ENCODE measurements around the gene WASF1. TPM values are rescaled to one million over a fixed set of nuclear protein-coding genes. Genes with fewer than 3 reads are reported as not detected.

WASF1 gene
- polyA plus RNA-seq, 1 experiment = 22.3 TPM

DNA sequence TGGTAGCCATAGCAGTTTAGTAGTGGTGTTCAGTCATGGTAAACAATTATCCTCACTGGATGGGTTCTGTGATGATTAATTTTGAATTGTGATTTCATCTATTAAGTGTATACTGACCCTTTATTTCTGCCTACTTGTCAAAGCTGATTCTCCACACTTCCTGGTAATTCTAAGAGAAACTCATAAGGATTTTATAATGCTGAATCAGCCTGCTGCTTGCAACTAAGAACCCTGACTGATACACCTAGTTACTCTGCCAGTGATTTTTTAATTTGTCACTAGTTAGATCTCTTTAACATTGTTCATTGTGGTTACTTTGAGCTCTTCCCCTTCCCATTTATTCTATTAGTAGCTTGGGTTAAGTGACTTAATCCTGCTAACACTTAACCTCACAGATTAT lies 9.3 kb upstream of the WASF1 start:
- POLR2A ChIA-PET = no interaction called here
- H3K27me3 ChIP-seq (ENCODE audit: control insufficient read depth, insufficient read depth, low read length) = no peaks in the 10 kb centered on the region
- DNase-seq (ENCODE audit: low read depth, low spot score) = no peak
- no peak for TF ChIP-seq CTCF (IDR thresholded peaks at IDR 0.05; ENCODE audit: low read depth, low read length)
- H3K4me3 ChIP-seq (ENCODE audit: low read depth, low read length) = no peak overlapping the region
- no peak overlapping the region for H3K27ac ChIP-seq (ENCODE audit: low read depth, low read length)
- CTCF ChIA-PET = interaction anchor here (0.8 to 1.2 kb wide), 3 partner anchors 9 to 202 kb away, joined by 3 to 4 read pairs (median 3); partner anchors contain the start of gene CDC40
- H3K9me3 ChIP-seq (ENCODE audit: control insufficient read depth, insufficient read depth, low read length) = no peaks in the 10 kb centered on the region

GRCh38 chr6:110185879-110186278 lies 6.4 kb upstream of the WASF1 start:
- CTCF ChIA-PET = interaction anchor here (1.4 kb wide), 1 partner anchor 10 kb away, joined by 4 read pairs; no protein-coding TSS in a partner anchor
- POLR2A ChIA-PET = no interaction called here
- no peak overlapping the region for H3K27ac ChIP-seq (ENCODE audit: low read depth, low read length)

GRCh38 chr6:110183292-110183885 lies 3.9 kb upstream of the WASF1 start:
- Histone ChIP-seq H3K4me3 (ENCODE audit: low read depth, low read length) (no peak overlapping the region), H3K27me3 (ENCODE audit: control insufficient read depth, insufficient read depth, low read length) (no peaks in the 10 kb centered on the region), H3K27ac (ENCODE audit: low read depth, low read length) (no peak overlapping the region), H3K9me3 (ENCODE audit: control insufficient read depth, insufficient read depth, low read length) (no peaks in the 10 kb centered on the region)
- no peak for TF ChIP-seq CTCF (IDR thresholded peaks at IDR 0.05; ENCODE audit: low read depth, low read length)
- DNase-seq (ENCODE audit: low read depth, low spot score) = no peak
- POLR2A ChIA-PET = no interaction called here
- CTCF ChIA-PET = interaction anchor here (0.7 kb wide), 1 partner anchor 144 kb away, joined by 3 read pairs; no protein-coding TSS in a partner anchor

More at GRCh38 chr6:110185879-110186278, 6.4 kb upstream of the WASF1 start:
- no peaks in the 10 kb centered on the region for H3K27me3 ChIP-seq (ENCODE audit: control insufficient read depth, insufficient read depth, low read length)
- H3K9me3 ChIP-seq (ENCODE audit: control insufficient read depth, insufficient read depth, low read length) = no peaks in the 10 kb centered on the region
- H3K4me3 ChIP-seq (ENCODE audit: low read depth, low read length) = no peak overlapping the region
- TF ChIP-seq CTCF (IDR thresholded peaks at IDR 0.05; ENCODE audit: low read depth, low read length) = no peak
- no peak for DNase-seq (ENCODE audit: low read depth, low spot score)

GRCh38 chr6:110181131-110182030 lies 1.9 kb upstream of the WASF1 start:
- Histone ChIP-seq H3K27ac (ENCODE audit: low read depth, low read length) (no peak overlapping the region), H3K9me3 (ENCODE audit: control insufficient read depth, insufficient read depth, low read length) (no peaks in the 10 kb centered on the region), H3K4me3 (ENCODE audit: low read depth, low read length) (peak overlapping the region; percentile 87), H3K27me3 (ENCODE audit: control insufficient read depth, insufficient read depth, low read length) (no peaks in the 10 kb centered on the region)
- ChIA-PET CTCF (interaction anchor here (1.0 to 1.8 kb wide), 3 partner anchors 141 to 993 kb away, joined by 3 to 10 read pairs (median 7); no protein-coding TSS in a partner anchor), POLR2A (no interaction called here)
- DNase-seq (ENCODE audit: low read depth, low spot score) = no peak
- TF ChIP-seq CTCF (IDR thresholded peaks at IDR 0.05; ENCODE audit: low read depth, low read length) = no peak
